HG03175 (cell line): ENCODE results near the gene PLA2G6.

ENCODE experiments used
- ATAC-seq: cut with Tn5 transposase; IDR thresholded peaks from one replicate; pipeline ENCODE4 v1.9.1; 2021; ENCODE audit warnings: mild to moderate bottlenecking, moderate library complexity; ENCODE audit not compliant: unreplicated experiment

Gene PLA2G6

DNA sequence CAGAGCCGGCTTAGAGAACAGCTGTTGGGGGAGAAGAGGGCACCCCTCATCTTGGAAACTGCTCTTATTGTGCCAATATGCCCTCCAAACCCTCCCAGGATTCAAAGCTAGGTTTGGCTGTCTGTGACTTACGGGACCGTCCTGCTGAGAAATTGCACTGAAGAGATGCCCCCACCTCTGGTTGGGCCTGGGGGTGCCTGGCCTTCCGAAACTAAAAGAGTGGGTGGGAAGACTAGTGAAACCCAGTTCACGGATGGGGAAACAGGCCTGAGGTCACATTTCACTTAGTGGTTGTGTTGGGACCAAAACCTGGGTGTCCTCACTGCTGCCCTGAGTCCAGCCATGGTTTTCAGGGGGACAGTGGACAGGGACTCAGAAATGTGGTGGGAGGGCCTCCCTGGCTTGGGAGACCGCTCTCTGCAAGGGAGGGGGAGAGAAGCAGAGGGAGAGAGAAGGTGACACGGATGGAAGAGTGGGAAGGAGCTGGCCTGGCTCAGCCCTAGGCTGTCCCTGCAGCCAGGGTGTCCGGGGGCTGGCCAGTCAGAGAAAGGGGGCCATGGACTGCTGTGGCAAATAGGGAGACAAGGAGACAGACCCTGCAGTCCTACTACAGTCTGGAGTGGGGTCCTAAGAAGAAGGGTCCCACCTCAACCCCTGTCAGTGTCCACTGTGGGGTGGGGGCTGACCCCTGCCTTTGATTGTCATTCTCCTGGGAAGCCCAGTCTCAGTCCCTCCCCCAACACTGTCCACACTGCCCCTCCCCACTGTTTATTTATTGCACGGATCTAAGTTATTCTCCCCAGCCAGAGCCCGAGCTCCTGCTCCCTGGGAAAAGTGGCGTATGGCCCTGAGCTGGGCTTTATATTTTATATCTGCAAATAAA is 33.8 kb upstream of the PLA2G6 start:
- no peak for ATAC-seq

GRCh38 chr22:38214302-38215056 is 32.8 kb upstream of the PLA2G6 start:
- ATAC-seq, result peak; percentile 60

DNA sequence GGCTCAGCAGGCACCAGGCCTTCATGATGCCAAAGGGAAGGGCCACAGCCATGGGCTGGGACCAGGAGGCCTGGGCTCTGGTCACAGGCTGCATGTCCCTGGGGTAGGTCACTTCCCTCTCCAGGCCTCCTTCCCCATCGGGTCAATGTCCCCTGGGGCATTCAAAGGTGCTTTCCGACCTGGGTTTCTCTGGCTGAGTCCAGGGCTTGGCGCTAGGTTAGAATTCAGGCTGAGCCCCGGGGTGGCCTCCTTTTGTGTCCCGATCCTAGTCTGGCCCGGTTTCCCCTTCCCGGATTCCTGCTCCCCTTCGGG is 32.3 kb upstream of the PLA2G6 start:
- peak; percentile 24 for ATAC-seq

DNA sequence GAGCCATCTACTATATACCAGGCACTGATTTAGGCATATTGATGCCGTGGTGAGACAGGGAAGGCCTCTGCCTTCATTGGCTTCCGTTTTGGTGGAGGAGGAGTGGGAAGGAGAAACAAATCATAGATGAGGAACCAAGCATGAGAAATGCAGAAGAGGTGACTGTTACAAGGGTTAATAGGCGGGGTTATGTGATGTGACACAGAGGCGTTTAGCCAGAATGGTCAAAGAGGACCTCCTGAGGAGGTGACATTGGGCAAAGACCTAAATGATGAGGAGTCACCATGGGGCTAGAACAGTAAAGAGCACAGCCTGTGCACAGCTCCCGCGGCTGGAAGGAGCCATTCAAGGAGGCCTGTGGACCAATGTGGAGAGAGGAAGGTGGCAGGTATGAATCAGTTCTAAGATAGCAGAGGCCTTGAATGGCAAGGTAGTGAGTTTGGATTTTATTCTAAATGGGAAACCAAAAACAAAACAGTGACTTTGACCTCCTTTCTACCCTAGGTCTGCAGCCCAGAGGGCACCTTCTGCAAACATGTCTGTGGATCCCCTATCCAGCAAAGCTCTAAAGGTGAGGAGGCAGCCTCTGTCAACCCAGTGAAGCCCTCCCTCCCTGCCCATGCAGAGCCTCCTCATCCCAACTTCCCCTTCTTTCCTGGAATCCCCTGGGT is 31.8 kb upstream of the PLA2G6 start:
- no peak for ATAC-seq

DNA sequence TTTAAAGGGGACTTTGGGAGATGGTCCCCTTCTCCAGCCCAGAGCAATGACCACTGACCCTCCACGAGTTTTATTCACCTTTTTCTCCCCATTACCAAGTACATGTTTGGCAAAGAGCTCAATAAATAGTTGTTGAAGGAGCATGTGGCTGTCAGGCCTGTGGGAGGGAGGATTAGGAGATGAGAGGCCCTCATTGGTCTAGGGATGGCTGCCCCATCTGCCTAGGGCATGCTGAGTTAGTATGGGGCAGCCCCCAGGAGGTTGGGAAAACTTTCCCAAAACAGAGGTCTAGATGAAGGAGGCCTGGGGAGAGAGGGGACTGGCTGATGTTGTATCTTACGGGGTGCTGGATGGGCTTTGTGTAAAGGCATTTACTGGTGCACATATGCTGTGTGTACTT is 30.8 kb upstream of the PLA2G6 start:
- no peak for ATAC-seq

DNA sequence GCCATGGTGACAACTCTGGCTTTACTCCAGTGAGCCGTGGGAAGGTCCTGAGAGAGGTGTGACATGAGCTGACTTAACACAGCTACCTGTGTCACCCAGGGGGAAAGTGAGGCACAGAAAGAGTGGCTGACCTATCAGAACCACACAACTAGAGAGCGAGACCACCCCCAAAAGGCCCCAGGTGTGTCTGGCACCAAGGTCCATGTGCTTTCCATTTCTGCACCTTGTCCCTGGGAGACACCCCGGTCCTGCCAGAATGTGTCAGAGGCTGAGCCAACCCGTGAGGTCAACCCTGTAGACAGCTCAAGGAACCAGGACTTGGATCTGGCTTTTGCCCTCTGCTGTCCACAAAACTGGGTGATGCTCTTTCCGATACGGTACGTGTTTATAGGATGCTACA is 29.9 kb upstream of the PLA2G6 start:
- ATAC-seq, result no peak

GRCh38 chr22:38208551-38208968 is 26.9 kb upstream of the PLA2G6 start:
- no peak for ATAC-seq

DNA sequence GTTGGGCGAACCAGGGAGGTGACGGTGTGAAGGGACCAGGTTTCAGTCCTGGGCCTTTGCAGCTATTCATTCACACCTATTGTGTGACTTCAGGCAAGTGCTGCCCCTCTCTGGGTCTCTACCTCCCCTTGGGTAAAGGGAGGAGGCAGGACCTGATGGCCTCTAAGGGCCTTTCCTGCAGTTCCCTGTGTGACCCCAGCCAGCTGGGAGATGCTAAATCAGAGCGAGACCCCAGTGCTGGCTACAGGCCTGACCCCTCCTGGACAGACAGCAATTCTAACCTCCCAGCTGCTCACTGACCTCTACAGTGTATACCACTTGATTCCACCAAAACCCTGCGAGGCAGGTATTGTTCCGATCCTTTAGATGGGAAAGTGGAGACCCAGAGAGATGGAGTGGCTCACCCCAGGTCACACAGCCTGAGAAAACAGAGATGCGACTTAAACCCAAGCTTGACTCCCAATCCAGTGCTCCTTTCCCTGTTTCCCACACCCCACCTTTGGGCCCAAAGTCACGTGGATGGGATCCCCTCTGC is 26.3 kb upstream of the PLA2G6 start:
- ATAC-seq, result no peak

DNA sequence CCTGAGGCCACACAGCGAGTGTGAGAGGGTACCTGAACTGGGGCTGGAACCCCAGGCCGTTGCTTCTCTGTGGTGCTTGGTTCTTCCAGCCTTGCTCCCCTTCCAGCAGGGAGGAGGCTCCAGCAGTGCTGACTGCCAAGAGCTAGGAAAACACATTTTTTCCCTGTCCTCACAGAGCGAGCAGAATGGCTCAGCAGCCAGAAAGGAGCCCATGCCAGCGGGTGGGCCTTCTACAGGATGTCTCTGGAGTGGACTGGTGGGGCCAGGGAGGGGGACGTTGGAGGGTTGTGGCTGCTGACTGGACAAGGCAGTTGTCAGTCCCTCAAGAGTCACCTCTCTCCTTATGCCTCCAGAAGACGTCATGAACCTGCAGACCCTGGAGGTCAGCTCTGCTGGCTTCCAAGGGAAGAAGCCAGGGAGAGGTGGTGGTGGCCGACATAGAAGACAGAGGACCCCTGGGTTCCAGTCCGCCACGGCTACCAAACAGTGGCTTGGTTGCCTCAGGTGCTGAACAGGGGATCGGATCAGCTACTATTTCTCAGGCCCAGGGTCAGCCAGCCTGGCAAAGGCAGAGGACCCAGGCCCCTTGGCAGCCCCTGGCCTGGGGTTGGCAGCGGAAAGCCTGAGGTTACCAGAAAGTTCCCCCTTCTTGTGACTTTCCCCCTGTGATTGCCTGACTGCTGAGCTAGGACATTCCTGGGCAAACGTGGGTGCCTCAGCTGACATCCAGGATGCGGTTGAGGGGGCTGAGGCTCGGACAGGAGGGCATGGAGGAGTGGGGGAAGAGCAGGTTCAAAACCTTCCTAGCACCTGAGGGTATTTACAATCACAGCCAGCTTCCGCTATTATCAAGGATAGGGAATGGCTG is 23.9 kb upstream of the PLA2G6 start:
- ATAC-seq, result no peak

DNA sequence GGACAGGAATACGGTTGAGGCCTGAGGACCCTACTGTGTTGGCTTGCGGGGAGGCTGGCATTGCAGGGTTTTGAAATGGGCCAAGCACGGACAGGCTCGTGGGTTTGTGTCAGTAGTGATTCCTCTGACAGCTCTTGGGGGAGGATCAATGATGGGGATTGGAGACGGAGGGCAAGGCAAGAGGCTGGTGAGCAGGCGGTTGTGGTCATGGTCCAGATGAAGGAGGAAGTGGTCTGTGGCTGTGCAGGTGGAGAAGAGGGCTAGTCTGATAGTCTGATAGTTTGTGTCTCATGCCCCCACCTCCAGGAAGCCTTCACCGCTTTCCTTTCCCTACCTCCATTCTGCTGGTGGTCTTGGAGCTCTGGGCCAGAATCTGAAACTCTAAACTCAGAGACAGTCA is 23.2 kb upstream of the PLA2G6 start:
- no peak for ATAC-seq

- no peak for ATAC-seq
Observed at GRCh38 chr22:38203855-38204514, 22.4 kb upstream of the PLA2G6 start.

DNA sequence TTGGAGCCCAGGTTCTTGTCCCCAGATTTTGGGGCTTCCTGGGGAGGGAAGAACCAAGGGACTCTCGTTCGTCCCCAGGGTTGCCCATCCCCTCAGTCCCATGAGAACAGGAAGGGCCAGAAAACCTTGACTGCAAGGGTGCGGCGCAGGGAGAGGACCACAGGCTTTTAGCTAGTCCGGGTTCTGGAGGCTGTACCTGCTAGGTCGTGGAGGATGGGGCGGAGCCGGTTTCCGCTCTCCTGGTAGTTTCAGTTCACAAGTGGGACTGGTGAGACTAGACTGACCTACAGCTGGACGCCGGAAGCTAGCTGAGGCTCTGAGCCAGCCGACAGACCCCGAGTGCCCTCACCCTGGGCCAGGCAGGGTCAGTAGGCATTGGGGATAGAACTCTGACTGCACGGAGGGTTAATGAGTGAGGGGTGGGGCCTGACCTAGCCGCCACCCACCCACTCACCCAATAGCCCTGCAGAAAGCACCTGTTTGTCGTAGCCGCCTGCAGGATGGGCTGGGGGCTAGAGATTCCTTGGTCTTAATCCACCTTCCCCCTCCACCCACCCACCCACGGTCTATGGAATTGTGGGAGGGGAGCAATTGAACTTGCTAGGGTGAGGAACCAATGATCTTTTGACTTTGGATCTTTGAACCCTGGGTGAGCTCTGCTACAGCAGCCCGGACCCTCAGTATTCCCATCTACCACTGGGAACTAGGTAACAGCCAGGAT is 21.6 kb upstream of the PLA2G6 start:
- no peak for ATAC-seq

DNA sequence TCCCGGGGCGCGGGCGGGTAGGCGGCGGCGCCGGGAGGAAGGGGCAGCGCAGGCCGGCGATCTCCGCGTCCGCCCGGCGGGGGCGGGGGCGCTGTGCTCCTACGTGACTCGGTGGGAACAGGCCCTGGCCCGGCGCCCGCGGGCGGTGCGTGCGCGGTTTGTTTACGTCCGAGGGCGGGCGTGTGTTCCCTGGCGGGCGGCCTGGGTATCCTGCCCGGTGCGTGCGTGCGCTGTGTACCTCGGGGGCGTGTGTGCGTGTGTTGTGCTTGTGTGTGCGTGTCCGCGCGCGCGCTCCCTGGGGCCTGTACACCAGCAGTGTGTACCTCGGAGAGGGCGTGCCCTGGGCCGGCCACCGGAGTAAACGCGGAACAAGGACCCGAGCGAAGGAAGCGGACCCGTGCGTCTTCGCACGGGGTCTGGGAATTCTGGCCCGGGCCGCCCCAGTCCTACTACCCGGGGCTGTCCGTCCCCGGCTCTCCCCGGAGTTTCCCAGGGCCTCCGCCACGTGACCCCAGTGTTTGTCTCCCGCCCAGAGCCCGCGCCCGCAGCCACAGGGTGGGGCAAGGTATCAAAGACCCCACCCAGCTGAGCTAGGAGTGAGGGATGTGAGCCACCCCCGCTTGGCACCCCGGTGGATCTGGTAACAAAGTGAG is 20.9 kb upstream of the PLA2G6 start:
- peak; percentile 24 for ATAC-seq

GRCh38 chr22:38201711-38202436 is 20.2 kb upstream of the PLA2G6 start, which contains the start of gene MAFF:
Gene MAFF, plus strand, starts transcription at chr22:38201994. Its CDS starts 11,860 bp downstream, at chr22:38213854.
- peak; percentile 53 for ATAC-seq

DNA sequence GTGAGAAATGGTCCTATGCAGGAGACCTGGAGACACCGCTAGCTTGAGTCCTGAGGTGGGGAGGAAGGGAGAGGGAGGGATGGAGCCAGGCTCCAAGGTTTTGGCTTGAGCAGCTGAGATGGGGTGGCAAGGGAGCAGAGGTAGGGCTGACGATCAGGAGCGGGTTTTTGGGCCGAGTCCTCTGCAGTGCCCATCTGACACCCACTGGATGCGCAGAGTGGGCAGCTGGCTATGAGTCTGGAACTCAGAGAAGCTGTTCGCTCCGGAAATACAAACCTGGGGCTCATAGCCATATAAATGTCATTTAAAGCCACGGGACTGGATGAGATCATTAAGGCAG is 19.7 kb upstream of the PLA2G6 start:
- peak; percentile 1 for ATAC-seq

GRCh38 chr22:38199826-38200559 is 18.4 kb upstream of the PLA2G6 start:
- no peak for ATAC-seq

- ATAC-seq, result no peak
Observed at GRCh38 chr22:38196791-38197419, 15.3 kb upstream of the PLA2G6 start.
